NCI-H1436 treated with DMSO at 0.1 percent for 48 hours (cell line): Measurements from ENCODE around the gene CRTC2.
"Not testable (repeated sequence)": the region's sequence is repeated elsewhere in the genome, so short reads cannot be mapped to it uniquely, and the experiment has no call there.

ENCODE experiments used
- DNase-seq: peaks from one replicate; lab custom pipeline; 2025; lab: John Stamatoyannopoulos, UW

Gene CRTC2

GRCh38 chr1:153929426-153929825 is 29.0 kb downstream of the CRTC2 start:
- DNase-seq: no peak

GRCh38 chr1:153928791-153929341 is 29.5 kb downstream of the CRTC2 start:
- no peak for DNase-seq

GRCh38 chr1:153928245-153928644 is 30.2 kb downstream of the CRTC2 start:
- no peak for DNase-seq

- DNase-seq: no peak
Measured at GRCh38 chr1:153926405-153926804, 32.0 kb downstream of the CRTC2 start.

GRCh38 chr1:153922972-153923925 is 35.2 kb downstream of the CRTC2 start, which contains the start of gene GATAD2B:
GATAD2B (minus strand) TSS chr1:153922972; CDS start chr1:153828347, 94,625 bp downstream.
- peak; percentile 99 for DNase-seq

- DNase-seq: no peak
Measured at GRCh38 chr1:153922076-153922971, 36.1 kb downstream of the CRTC2 start.

- DNase-seq: no peak
Measured at GRCh38 chr1:153921803-153922075, 36.7 kb downstream of the CRTC2 start.

GRCh38 chr1:153921080-153921802 is 37.2 kb downstream of the CRTC2 start:
- no peak for DNase-seq

GRCh38 chr1:153919876-153920852 is 38.2 kb downstream of the CRTC2 start:
- no peak for DNase-seq

GRCh38 chr1:153916297-153916696 is 42.1 kb downstream of the CRTC2 start:
- DNase-seq: no peak

GRCh38 chr1:153912349-153912748 is 46.1 kb downstream of the CRTC2 start:
- DNase-seq: no peak

- DNase-seq: not testable (repeated sequence)
Measured at GRCh38 chr1:153910560-153910959, 47.9 kb downstream of the CRTC2 start.

GRCh38 chr1:153908071-153908470 is 50.3 kb downstream of the CRTC2 start:
- DNase-seq: no peak

- DNase-seq: no peak
Measured at GRCh38 chr1:153907134-153907533, 51.3 kb downstream of the CRTC2 start.

- no peak for DNase-seq
Measured at GRCh38 chr1:153906396-153906795, 52.0 kb downstream of the CRTC2 start.

GRCh38 chr1:153905908-153906307 is 52.5 kb downstream of the CRTC2 start:
- DNase-seq: not testable (repeated sequence)

GRCh38 chr1:153903841-153904455 is 54.5 kb downstream of the CRTC2 start:
- no peak for DNase-seq

- DNase-seq: no peak
Measured at GRCh38 chr1:153899509-153899908, 58.9 kb downstream of the CRTC2 start.
